ENCODE measurements around the gene VEPH1.

The VEPH1 gene

GRCh38 chr3:157300981-157301663 is 202.1 kb downstream of the VEPH1 start:
- DNase-seq (ENCODE audit: low spot score): no peak

- DNase-seq (ENCODE audit: low spot score): no peak
Measured at GRCh38 chr3:157300094-157300493, 203.1 kb downstream of the VEPH1 start.

GRCh38 chr3:157297328-157297915 is 205.8 kb downstream of the VEPH1 start:
- DNase-seq (ENCODE audit: low spot score): no peak

- no peak for DNase-seq (ENCODE audit: low spot score)
Measured at GRCh38 chr3:157294953-157295352, 208.3 kb downstream of the VEPH1 start.

- DNase-seq (ENCODE audit: low spot score): no peak
Measured at GRCh38 chr3:157294491-157294890, 208.7 kb downstream of the VEPH1 start.

GRCh38 chr3:157290766-157291165 is 212.4 kb downstream of the VEPH1 start:
- no peak for DNase-seq (ENCODE audit: low spot score)

GRCh38 chr3:157285966-157286365 is 217.2 kb downstream of the VEPH1 start:
- DNase-seq (ENCODE audit: low spot score): no peak

- DNase-seq (ENCODE audit: low spot score): no peak
Measured at GRCh38 chr3:157285141-157285540, 218.1 kb downstream of the VEPH1 start.

- no peak for DNase-seq (ENCODE audit: low spot score)
Measured at GRCh38 chr3:157284688-157285087, 218.5 kb downstream of the VEPH1 start.

GRCh38 chr3:157282261-157283191 is 220.7 kb downstream of the VEPH1 start:
- no peak for DNase-seq (ENCODE audit: low spot score)

GRCh38 chr3:157280786-157281185 is 222.4 kb downstream of the VEPH1 start:
- DNase-seq (ENCODE audit: low spot score): no peak

GRCh38 chr3:157280354-157280753 is 222.9 kb downstream of the VEPH1 start:
- no peak for DNase-seq (ENCODE audit: low spot score)

- DNase-seq (ENCODE audit: low spot score): no peak
Measured at GRCh38 chr3:157279237-157279636, 224.0 kb downstream of the VEPH1 start.

GRCh38 chr3:157276801-157277200 is 226.4 kb downstream of the VEPH1 start:
- DNase-seq (ENCODE audit: low spot score): no peak

- no peak for DNase-seq (ENCODE audit: low spot score)
Measured at GRCh38 chr3:157275832-157276231, 227.4 kb downstream of the VEPH1 start.

- no peak for DNase-seq (ENCODE audit: low spot score)
Measured at GRCh38 chr3:157274644-157275137, 228.5 kb downstream of the VEPH1 start.

- no peak for DNase-seq (ENCODE audit: low spot score)
Measured at GRCh38 chr3:157271283-157271882, 231.8 kb downstream of the VEPH1 start.

- DNase-seq (ENCODE audit: low spot score): no peak
Measured at GRCh38 chr3:157268026-157268425, 235.2 kb downstream of the VEPH1 start.

GRCh38 chr3:157265931-157266330 is 237.3 kb downstream of the VEPH1 start:
- DNase-seq (ENCODE audit: low spot score): no peak

GRCh38 chr3:157263027-157263426 is 240.2 kb downstream of the VEPH1 start:
- no peak for DNase-seq (ENCODE audit: low spot score)

- DNase-seq (ENCODE audit: low spot score): no peak
Measured at GRCh38 chr3:157261000-157261399, 242.2 kb downstream of the VEPH1 start.

- no peak for DNase-seq (ENCODE audit: low spot score)
Measured at GRCh38 chr3:157259825-157260224, 243.4 kb downstream of the VEPH1 start.
